Endometrial microvascular endothelial cells (primary cell): Measurements from ENCODE around the gene BAIAP2. TPM values are rescaled to one million over a fixed set of nuclear protein-coding genes. Genes with fewer than 3 reads are reported as not detected.

Experiments
- in situ Hi-C: cut with HindIII; loops from 2 replicates; pipeline ENCODE4 v1.10.0; 2017; ENCODE audit warnings: low sequenced_read_pairs, low pct_unique_long_range_greater_than_20kb; ENCODE audit errors: inconsistent ontology term
- total RNA-seq: library from RNA; depleted of rRNA; stranded (reverse); fragments of >200 nt; gene quantifications from one replicate; pipeline ENCODE4 v1.2.3, GENCODE V29; 2015; ENCODE audit errors: inconsistent ontology term

BAIAP2 gene
- total RNA-seq, 1 donor from 2014 or later: 35.4 TPM

DNA sequence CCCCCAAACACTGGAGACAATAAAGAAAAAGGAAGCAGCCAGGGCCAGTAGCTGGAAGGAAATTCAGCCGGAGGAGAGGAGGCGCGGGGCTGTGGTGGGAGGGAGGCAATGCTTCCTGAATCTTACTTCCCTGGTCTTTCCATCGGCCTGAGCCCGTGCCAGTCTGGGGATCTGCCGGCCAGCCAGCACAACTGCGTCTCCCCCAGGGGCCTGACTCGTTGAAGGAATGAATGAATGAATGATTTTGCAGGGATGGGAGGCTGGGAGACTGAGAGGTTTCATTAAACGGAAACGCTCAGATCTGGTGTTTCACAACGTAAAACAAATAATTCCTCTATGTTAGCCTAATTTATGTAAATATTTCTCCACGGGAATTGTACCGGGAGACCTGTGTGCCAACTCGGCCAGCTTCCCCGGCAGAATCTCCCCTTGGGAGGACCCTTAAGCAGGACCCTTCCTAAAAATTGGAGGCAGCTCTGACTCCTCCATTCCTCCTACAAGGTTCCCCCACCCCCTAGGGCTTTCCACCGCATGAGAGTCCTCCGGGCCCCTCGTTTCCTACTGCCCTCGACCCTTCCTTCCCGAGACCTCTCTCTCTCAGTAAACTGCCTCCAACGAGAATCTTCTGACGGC, 1.3 kb upstream of the BAIAP2 start:
- in situ Hi-C loops: no loop called here

GRCh38 chr17:81034168-81034777, 678 bp upstream of the BAIAP2 start:
- in situ Hi-C loops: no loop called here

DNA sequence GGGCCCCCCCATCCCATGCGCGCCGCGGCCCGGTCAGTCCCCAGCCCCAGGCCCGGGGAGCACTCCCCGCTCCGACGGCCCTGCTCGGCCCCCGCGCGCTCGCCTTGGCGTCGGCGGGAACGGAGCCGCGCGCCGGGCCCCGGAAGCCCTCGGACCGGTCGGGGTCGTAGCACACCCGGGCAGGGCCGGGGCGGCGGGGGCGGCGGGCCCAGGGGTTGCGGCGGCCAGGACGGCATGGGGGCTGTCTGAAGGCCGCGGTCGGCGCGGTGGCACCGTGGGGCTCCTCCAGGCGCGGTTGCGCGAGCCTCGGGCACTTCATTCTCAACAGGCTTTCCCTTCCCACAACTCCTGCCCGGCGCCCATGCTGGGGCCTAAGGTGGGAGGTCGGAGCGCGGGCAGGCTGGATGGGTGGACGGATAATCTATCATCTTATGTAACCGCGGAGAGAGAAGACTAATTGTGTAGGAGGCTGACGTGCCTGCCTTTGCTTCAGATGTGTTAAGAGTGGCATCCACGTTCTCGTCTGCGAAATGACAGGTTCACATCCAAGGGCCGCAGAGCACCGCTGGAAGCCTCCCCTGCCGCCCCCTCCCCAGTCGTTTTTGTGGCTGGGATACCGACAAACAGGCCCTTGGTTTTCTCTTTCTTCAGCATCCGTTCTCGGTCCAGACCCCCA, 708 bp downstream of the BAIAP2 start:
- in situ Hi-C loops: no loop called here

DNA sequence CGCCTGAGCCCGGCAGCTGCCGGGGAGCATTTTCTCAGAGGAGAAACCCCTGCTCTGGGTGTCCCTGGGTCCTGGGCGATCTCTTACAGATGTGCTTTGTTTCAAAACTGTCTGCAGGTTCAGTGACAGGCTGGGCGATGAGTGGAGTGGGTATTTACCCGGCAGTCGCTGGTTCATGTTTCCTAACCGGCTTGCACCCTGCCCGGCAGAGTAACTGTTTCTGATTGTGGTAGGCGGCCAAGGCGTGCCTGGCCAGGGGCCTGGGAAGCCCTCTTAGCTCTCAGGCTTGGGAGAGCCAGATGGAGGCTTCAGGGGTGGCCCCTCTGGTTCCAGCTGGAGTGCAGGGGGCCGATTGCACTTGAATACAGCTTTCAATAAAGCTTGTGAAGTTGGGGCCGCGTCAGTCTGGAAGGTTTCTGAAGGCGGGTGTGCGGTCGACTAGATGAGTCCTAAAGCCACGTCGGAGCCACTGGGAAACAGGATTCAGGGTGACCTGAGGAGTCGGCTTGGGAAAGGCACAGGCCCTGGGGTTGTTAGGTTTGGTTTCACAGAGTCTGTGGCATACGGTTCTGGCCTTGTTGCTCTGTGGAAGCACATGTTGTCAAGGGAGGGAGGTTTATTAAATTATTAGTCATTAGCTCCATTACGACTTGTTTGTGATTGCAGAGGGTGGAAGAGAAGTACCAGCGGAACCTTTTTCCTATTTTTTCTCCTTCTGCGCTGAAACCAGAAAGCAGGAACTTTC, 1.4 kb downstream of the BAIAP2 start:
- in situ Hi-C loops: no loop called here

DNA sequence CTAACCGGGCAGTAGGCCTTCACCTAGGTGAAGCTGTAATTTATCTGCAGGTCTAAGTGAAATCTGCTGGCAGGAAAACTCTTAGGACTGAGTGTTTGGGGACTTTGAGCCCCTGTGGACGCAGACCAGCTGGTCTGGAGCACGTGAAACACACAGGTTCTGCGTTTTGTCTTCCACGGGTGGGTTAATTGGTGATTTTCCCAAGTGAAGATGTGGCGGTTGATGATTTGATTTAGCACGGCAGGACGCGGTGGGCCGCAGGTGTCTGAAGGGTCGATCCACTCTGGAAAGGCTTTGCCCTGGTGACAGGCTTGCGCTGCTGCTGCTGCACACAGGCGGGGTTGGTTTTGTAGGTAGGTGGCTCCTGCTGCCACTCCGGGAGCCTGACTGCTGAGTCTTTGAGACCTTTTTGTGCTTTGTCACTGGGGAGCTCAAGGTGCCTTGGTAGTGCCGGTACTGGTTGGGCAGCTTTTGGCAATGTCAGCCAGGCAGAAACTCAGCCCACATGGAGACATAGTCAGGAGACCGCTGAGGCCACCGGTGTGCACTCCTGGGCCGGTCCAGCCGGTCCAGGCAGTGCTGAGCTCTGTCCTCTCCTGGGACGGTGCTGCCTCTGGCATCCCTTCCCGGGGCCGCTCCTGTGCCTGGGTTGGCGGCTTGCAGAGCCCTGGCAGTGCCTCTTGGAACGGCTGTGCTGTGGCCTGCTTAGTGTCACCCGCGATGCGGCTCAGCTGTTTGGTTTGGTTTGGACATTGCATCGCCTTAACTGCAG, 2.3 kb downstream of the BAIAP2 start:
- in situ Hi-C loops: no loop called here

GRCh38 chr17:81037798-81038733, 3.1 kb downstream of the BAIAP2 start:
- in situ Hi-C loops: no loop called here

DNA sequence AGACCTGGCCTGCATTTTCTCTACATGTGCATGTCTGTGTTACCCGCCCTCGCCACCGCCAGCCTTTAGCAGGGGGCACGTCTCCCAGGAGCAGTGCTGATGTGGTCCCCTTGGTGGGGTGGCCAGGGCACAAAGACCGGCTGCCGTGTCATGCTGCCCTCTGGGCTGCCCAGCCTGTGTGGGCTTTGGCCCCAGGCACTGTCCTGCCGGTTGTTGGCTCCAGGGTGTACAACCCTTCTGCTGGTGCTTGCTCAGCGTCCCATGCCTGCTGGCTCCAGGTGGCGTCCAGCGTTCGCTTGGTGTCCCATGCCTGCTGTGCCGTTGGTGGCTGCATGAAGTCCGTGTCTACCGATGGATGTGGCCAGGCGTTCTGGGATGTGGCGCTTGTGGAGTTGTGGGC, 4.1 kb downstream of the BAIAP2 start:
- in situ Hi-C loops: no loop called here

DNA sequence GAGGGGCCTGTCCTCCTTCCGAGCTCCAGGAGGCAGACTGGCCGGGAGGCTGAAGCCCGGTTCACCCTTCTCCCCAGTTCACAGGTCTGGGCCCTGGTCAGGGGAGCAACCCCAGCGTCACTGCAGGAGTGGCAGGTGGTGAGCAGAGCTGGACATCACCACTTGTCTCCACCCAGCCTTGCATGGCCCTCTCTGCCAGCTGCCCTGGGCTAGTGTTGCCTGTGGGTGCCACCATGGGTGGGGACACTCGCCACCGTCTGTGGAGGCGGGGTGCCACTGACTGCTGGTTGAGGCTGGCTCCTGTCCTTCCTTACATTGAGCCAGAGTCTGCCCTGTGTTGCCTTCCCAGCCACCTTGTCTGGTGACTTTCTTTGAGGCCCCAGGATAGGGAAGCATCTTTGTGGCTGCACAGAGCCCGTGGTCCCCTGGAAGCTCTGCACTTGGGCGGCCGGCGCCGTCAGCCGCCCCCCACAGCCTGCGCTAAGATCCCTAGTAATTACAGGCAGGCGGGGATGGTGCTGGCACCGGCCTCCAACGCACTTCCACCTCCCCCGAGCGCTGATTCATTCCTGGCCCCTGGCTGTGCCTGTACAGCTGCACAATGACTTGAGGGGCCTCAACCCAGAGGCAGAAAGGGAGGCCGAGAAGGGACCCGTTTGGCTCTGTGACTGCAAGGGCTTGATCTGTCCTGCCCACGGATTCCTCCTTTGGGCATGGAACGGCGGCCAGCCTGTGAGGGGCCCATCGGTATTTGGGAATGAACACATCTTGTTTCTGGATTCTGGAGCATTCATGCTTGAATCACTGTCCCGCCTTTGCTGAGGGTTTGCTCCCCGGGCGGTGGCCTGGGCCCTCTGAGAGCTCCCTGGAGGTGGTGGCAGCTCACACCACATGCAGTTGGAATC, 5.2 kb downstream of the BAIAP2 start:
- in situ Hi-C loops: no loop called here

DNA sequence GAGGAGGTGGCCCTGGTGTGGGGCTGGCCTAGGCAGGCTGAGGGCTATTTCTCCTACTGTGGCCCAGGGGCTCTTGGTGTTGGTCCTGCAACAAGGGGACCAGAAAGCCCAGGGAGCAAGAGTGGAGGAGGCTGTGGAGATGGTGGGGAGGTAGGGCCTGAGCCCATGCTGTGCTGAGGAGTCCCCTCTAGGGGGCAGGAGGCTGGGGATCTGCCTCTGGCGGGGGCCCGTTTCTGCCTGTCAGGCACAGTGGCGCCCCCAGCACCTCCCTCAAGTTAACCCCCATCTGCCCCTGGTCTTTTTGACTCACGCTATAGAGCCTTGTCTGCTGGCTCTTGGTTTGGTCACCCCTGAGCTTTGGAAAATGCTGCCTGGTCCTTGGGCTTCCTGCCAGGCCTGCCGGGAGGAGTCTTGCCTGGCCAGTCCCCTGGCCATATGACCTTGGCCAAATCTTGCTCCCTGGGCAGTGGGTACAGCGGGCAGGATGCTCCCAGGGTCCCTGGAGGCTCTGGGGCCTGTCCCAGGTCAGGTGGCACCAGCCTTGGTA, 5.9 kb downstream of the BAIAP2 start:
- in situ Hi-C loops: no loop called here

GRCh38 chr17:81042606-81043005, 7.7 kb downstream of the BAIAP2 start:
- in situ Hi-C loops: no loop called here

GRCh38 chr17:81043319-81043724, 8.4 kb downstream of the BAIAP2 start:
- in situ Hi-C loops: no loop called here

DNA sequence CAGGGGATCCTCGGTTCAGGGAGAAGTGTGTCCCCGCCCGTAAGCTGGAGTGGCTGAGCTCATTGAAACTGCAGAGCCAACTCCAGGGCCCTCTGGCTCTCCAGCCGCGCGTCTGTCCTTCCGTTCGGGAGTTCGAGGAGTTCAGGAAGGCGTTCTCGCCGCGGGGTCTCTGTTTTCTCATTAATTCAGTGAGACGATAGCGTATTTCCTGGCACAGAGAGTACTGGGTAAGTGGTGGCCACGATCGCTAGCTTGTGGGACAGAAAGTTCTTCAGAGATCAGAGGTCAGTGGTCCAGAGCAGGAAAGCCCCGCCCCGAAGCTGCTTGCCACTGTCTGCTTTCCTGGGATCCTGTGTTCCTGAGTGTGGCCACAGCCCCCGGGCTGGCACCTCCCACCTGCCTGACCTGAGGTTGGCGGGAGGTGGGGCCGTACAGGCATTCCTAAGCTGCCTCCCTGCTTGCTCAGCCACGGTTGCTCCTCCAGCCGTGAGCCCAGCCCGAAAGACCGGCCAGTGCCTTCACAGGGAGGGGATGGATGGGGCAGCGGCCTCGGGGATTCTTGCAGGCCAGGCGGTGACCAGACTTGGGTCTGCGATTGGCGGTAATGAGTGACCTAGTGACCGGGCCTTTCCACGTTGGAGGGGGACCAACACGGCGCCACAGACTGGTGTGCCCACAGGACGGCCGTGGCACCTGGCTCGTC, 8.9 kb downstream of the BAIAP2 start:
- in situ Hi-C loops: no loop called here

DNA sequence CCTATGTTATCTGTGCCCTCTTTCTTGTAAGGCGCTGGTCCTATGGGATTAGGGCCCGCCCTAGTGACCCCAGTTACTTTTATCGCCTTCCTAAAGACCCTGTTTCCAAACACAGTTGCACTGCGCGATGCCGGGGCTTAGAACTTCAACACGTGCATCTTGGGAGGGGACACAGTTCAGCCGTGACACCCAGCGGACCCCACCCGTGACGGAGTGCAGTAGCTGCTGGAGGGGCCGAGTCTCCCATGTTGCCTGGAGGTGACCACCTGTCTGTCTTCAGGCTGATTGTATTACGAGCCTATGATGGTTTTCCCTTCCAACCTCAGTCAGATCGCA, 9.4 kb downstream of the BAIAP2 start:
- in situ Hi-C loops: no loop called here

- in situ Hi-C loops: no loop called here
Observed at GRCh38 chr17:81044764-81045589, 10.0 kb downstream of the BAIAP2 start.

- in situ Hi-C loops: no loop called here
Observed at GRCh38 chr17:81045590-81046095, 10.7 kb downstream of the BAIAP2 start.
